GM12878 (cell line): ENCODE results near the gene PUS10. TPM values are rescaled to one million over a fixed set of nuclear protein-coding genes. Genes with fewer than 3 reads are reported as not detected.
A peak's percentile ranks its signal among the peaks of the same experiment; 100 is the strongest.

Source experiments
- ATAC-seq: fragments of 200-7000 bp; cut with Tn5 transposase; 3 replicates; pipeline ENCODE4 v1.9.1; 2020; ENCODE audit warnings: mild to moderate bottlenecking, moderate library complexity
- BruUV-seq: library from RNA; stranded (reverse); fragments of 400-500 nt; replicated peaks from 2 replicates; lab custom pipeline; 2021; lab: Mats Ljungman, UMichigan
- CTCF ChIA-PET: fragments of 300-600 bp; sonication (Branson Sonifier 250); formaldehyde crosslinking; extraction: SDS; loops from one replicate; lab custom pipeline; 2021; ENCODE audit warnings: inconsistent platforms; lab: Yijun Ruan, JAX
- POLR2A ChIA-PET: fragments of 350-600 bp; formaldehyde crosslinking; extraction: SDS; loops from one replicate; lab custom pipeline; 2021; ENCODE audit warnings: inconsistent platforms; lab: Charles Lee
- RAD21 ChIA-PET: fragments of 300-600 bp; sonication (Branson Sonifier 250); formaldehyde crosslinking; loops from one replicate; lab custom pipeline; 2023; ENCODE audit warnings: antibody characterized with exemption; ENCODE audit not compliant: unreplicated experiment; lab: Charles Lee
- SMC1A ChIA-PET: fragments of 300-600 bp; sonication (Branson Sonifier 250); formaldehyde crosslinking; loops from one replicate; lab custom pipeline; 2023; ENCODE audit not compliant: unreplicated experiment, uncharacterized antibody; lab: Charles Lee
- DNase-seq: peaks from one replicate; pipeline ENCODE4 v3.0.0-alpha.2; 2011; ENCODE audit warnings: low read depth, low spot score
- FAIRE-seq: peaks from 3 replicates; lab custom pipeline; 2011; peaks lifted over from hg19 to GRCh38; lab: Jason Lieb, UNC
- H2AFZ ChIP-seq: 2 replicates; pipeline ENCODE4 v1.6.0; 2011; ENCODE audit warnings: low read depth, low read length, control low read depth; ENCODE audit not compliant: control insufficient read depth
- H3K27ac ChIP-seq: 2 replicates; pipeline ENCODE4 v1.5.1; 2011; ENCODE audit warnings: control low read depth; ENCODE audit not compliant: control insufficient read depth, insufficient read depth
- H3K27me3 ChIP-seq, 2 experiments: replicated peaks in 1 of 2; 2 replicates each; pipeline versions ENCODE4 v1.6.0 to v1.6.1; 2011; ENCODE audit warnings: low read length in 1 of 2; ENCODE audit not compliant: control insufficient read depth in 2 of 2, insufficient read depth in 2 of 2
- H3K36me3 ChIP-seq, 2 experiments: 2 replicates each; pipeline ENCODE4 v1.5.1; 2011; ENCODE audit warnings: low read length in 1 of 2; ENCODE audit not compliant: control insufficient read depth in 2 of 2, insufficient read depth in 2 of 2
- H3K4me1 ChIP-seq: 2 replicates; pipeline ENCODE4 v1.6.1; 2011; ENCODE audit warnings: mild to moderate bottlenecking, low read length, moderate library complexity, mixed read lengths; ENCODE audit not compliant: control insufficient read depth, insufficient read depth
- H3K4me2 ChIP-seq: 2 replicates; pipeline ENCODE4 v1.6.0; 2011; ENCODE audit warnings: control low read depth; ENCODE audit not compliant: control insufficient read depth, insufficient read depth
- H3K4me3 ChIP-seq: fragments of 200-600 bp; sonication (generic); 2 replicates; pipeline ENCODE4 v1.5.1; 2016
- H3K79me2 ChIP-seq: 2 replicates; pipeline ENCODE4 v1.6.0; 2011; ENCODE audit warnings: low read length; ENCODE audit not compliant: control insufficient read depth, insufficient read depth
- H3K9ac ChIP-seq: 2 replicates; pipeline ENCODE4 v1.8.0; 2011; ENCODE audit warnings: low read length, control low read depth, mixed read lengths; ENCODE audit not compliant: control insufficient read depth, insufficient read depth
- H3K9me3 ChIP-seq: replicated peaks from 3 replicates; pipeline ENCODE4 v1.5.1; 2011; ENCODE audit warnings: mild to moderate bottlenecking, low read length; ENCODE audit not compliant: control insufficient read depth, insufficient read depth
- H4K20me1 ChIP-seq: 2 replicates; pipeline ENCODE4 v1.6.0; 2011; ENCODE audit not compliant: control insufficient read depth, insufficient read depth
- KAT2A ChIP-seq: conservative IDR thresholded peaks from 2 replicates; pipeline ENCODE4 v1.6.1; 2011; ENCODE audit warnings: low read depth, low read length; ENCODE audit not compliant: control insufficient read depth
- NR2F1 ChIP-seq: fragments of 450-650 bp; conservative IDR thresholded peaks from 2 replicates; pipeline ENCODE4 v1.6.1; 2017; ENCODE audit warnings: mild to moderate bottlenecking
- ZBTB33 ChIP-seq: fragments of 450-650 bp; IDR thresholded peaks from 2 replicates; pipeline ENCODE4 v1.6.1; 2017; ENCODE audit warnings: mild to moderate bottlenecking
- WGBS: methylation state at CpG from one replicate; pipeline ENCODE4 v1.1.6; 2016; ENCODE audit warnings: low lambda C conversion rate; ENCODE audit not compliant: insufficient replicate concordance, insufficient coverage; ENCODE audit errors: missing lambda C conversion rate; 5-methylcytosine and 5-hydroxymethylcytosine counted together
- in situ Hi-C: fragments of 300-500 bp; cut with MboI; formaldehyde crosslinking; loops from 9 replicates; pipeline ENCODE4 v1.14.3; 2018; ENCODE audit warnings: mixed read lengths
- intact Hi-C: fragments of 100-400 bp; cut with micrococcal nuclease; formaldehyde crosslinking; loops from one replicate; pipeline ENCODE4 v1.14.2; 2022; ENCODE audit not compliant: unreplicated experiment
- polyA plus RNA-seq, 11 experiments: library from polyadenylated mRNA; depleted of rRNA in 4 of 11; unstranded in 6 of 11; stranded (reverse) in 5 of 11; fragments of >200 nt; fragmentation: Nextera tagmentation in 4 of 11; fragmentation: Illumina TruSeq in 1 of 11; extraction: Ambion mirVana in 4 of 11; extraction: Trizol in 1 of 11; gene quantifications; 1 replicate in 1 of 11; 2 replicates in 10 of 11; pipeline versions ENCODE4 v1.2.1 to v1.2.3, GENCODE V29; 2011 to 2016; ENCODE audit warnings: inconsistent platforms in 2 of 11, missing spikeins in 2 of 11, low read depth in 1 of 11
- total RNA-seq, 4 experiments: library from RNA; depleted of rRNA in 3 of 4; stranded (reverse); fragments of >200 nt in 3 of 4; fragmentation: Illumina TruSeq in 1 of 4; extraction: Trizol in 1 of 4; gene quantifications; 2 replicates each; pipeline versions ENCODE4 v1.2.1 to v1.2.3, GENCODE V29; 2013 to 2021

The PUS10 gene
- total and polyA plus RNA-seq, 10 of the 15 experiments (the other 5 are each of a cell fraction or from before 2014, with no cell fraction given) = 9.1 to 17.0 (median 13.0) TPM

- TF ChIP-seq ZBTB33 = peak; percentile 21; the same call in 1 of the 2 replicates
These were observed 43.4 kb downstream of the PUS10 start (continued) for GRCh38 chr2:60974652-60975051.

GRCh38 chr2:60973705-60974104 is 44.4 kb downstream of the PUS10 start:
- ChIA-PET SMC1A (interaction anchor here (0.7 to 3.7 kb wide), 12 partner anchors 8 to 137 kb away, joined by 3 to 15 read pairs (median 4); no protein-coding TSS in a partner anchor), CTCF (interaction anchor here (0.7 to 1.2 kb wide), 4 partner anchors 9 to 168 kb away, joined by 3 to 4 read pairs (median 4); no protein-coding TSS in a partner anchor), POLR2A (interaction anchor here (0.5 to 1.4 kb wide), 9 partner anchors 9 to 521 kb away, joined by 3 to 12 read pairs (median 3); partner anchors contain the start of gene REL), RAD21 (interaction anchor here (0.6 to 1.1 kb wide), 5 partner anchors 14 to 168 kb away, joined by 3 to 4 read pairs (median 3); no protein-coding TSS in a partner anchor)
- Histone ChIP-seq H3K4me3 (no peak overlapping the region), H3K4me2 (no peak overlapping the region), H3K9me3 (peaks cover 3% of the 10 kb centered on the region; the same call in 1 of the 3 replicates), H3K27ac (no peak overlapping the region), H3K9ac (no peak overlapping the region), H2AFZ (no peak overlapping the region), H3K4me1 (peaks cover 51% of the 10 kb centered on the region), H3K36me3 (no peaks in the 10 kb centered on the region), H3K27me3 (no peaks in the 10 kb centered on the region), H3K79me2 (no peaks in the 10 kb centered on the region), H4K20me1 (no peaks in the 10 kb centered on the region)
- TF ChIP-seq KAT2A = no peak
- no peak for TF ChIP-seq NR2F1
- no peak for DNase-seq
- intact Hi-C loops = no loop called here
- WGBS = 58% methylated on average over 5 of the region's 5 CpGs
- ATAC-seq = no peak
- in situ Hi-C loops = no loop called here
- FAIRE-seq = no peak
- BruUV-seq = no TSS peak
